ENCODE data around the gene NUAK1. TPM values are rescaled to one million over a fixed set of nuclear protein-coding genes. Genes with fewer than 3 reads are reported as not detected.

Gene NUAK1
- 10 to 100 TPM in 2 of 4 donors, 1 to 10 TPM in 2; 7.1 to 19.8 (median 10.7) TPM for total RNA-seq

GRCh38 chr12:106138633-106139421 is at the start of gene NUAK1:
Gene NUAK1, minus strand, starts transcription at chr12:106138954. Its CDS starts 301 bp downstream, at chr12:106138653.
- no peaks in the 10 kb centered on the region for H3K9me3 ChIP-seq
- peak within 1 kb of the TSS; percentile 73 to 86 (median 80) for H3K4me3 ChIP-seq
- H3K27me3 ChIP-seq = peaks cover 0 to 14% (median 0%) of the 10 kb centered on the region in 4 donors
- no peak for DNase-seq (ENCODE audit: extremely low spot score)
- intact Hi-C loops (cut with DNase I) = loop anchor here (5.0 kb wide), 1 partner anchor 717 kb away; no protein-coding TSS in a partner anchor
- H3K36me3 ChIP-seq = no peaks in the 10 kb centered on the region
- 0% methylated on average over 7 of the region's 106 CpGs for WGBS
- TF ChIP-seq EP300 (IDR thresholded peaks at IDR 0.05) (no peak), POLR2AphosphoS5 (IDR thresholded peaks at IDR 0.05) (peak; percentile 44 to 53), POLR2A (IDR thresholded peaks at IDR 0.05; ENCODE audit: low read depth) (no peak), CTCF (IDR thresholded peaks at IDR 0.05) (peak in 2 of 3 experiments; percentile 5 to 18)
- H3K27ac ChIP-seq (replicated peaks in 1 of 4) = peak within 1 kb of the TSS; percentile 87 to 96 (median 93)
- H3K4me1 ChIP-seq = peaks cover 25 to 72% (median 64%) of the 10 kb centered on the region in 4 donors

- peaks cover 0 to 22% (median 0%) of the 10 kb centered on the region in 4 donors for H3K27me3 ChIP-seq
- no peaks in the 10 kb centered on the region for H3K9me3 ChIP-seq
- no peaks in the 10 kb centered on the region for H3K36me3 ChIP-seq
- intact Hi-C loops (cut with DNase I) = no loop called here
- no peak overlapping the region for H3K4me3 ChIP-seq
- H3K4me1 ChIP-seq = no peaks in the 10 kb centered on the region
- H3K27ac ChIP-seq (replicated peaks in 1 of 4) = no peak overlapping the region
- DNase-seq (ENCODE audit: extremely low spot score) = no peak
- no peak for TF ChIP-seq POLR2AphosphoS5 (IDR thresholded peaks at IDR 0.05)
- no peak for TF ChIP-seq CTCF (IDR thresholded peaks at IDR 0.05)
- TF ChIP-seq POLR2A (IDR thresholded peaks at IDR 0.05; ENCODE audit: low read depth) = no peak
- no peak for TF ChIP-seq EP300 (IDR thresholded peaks at IDR 0.05)
- WGBS = 53% methylated on average over 9 of the region's 10 CpGs
These were observed 49.5 kb upstream of the NUAK1 start for GRCh38 chr12:106188256-106188655.

- no peak overlapping the region for H3K27ac ChIP-seq (replicated peaks in 1 of 4)
- DNase-seq (ENCODE audit: extremely low spot score) = no peak
- no peaks in the 10 kb centered on the region for H3K4me1 ChIP-seq
- intact Hi-C loops (cut with DNase I) = no loop called here
- TF ChIP-seq EP300 (IDR thresholded peaks at IDR 0.05) = no peak
- TF ChIP-seq CTCF (IDR thresholded peaks at IDR 0.05) = no peak
- no peak for TF ChIP-seq POLR2A (IDR thresholded peaks at IDR 0.05; ENCODE audit: low read depth)
- TF ChIP-seq POLR2AphosphoS5 (IDR thresholded peaks at IDR 0.05) = no peak
- H3K4me3 ChIP-seq = no peak overlapping the region
- WGBS = 100% methylated on average over 1 of the region's 1 CpG
- peaks cover 0 to 22% (median 0%) of the 10 kb centered on the region in 4 donors for H3K27me3 ChIP-seq
- H3K36me3 ChIP-seq = no peaks in the 10 kb centered on the region
- H3K9me3 ChIP-seq = no peaks in the 10 kb centered on the region
These were observed 49.1 kb upstream of the NUAK1 start for GRCh38 chr12:106187842-106188241.

GRCh38 chr12:106187155-106187789 is 48.5 kb upstream of the NUAK1 start:
- intact Hi-C loops (cut with DNase I) = no loop called here
- Histone ChIP-seq H3K4me1 (no peaks in the 10 kb centered on the region), H3K4me3 (no peak overlapping the region), H3K27me3 (peaks cover 0 to 22% (median 0%) of the 10 kb centered on the region in 4 donors), H3K36me3 (no peaks in the 10 kb centered on the region), H3K27ac (replicated peaks in 1 of 4) (no peak overlapping the region), H3K9me3 (no peaks in the 10 kb centered on the region)
- no peak for TF ChIP-seq CTCF (IDR thresholded peaks at IDR 0.05)
- no peak for TF ChIP-seq POLR2A (IDR thresholded peaks at IDR 0.05; ENCODE audit: low read depth)
- no peak for TF ChIP-seq EP300 (IDR thresholded peaks at IDR 0.05)
- no peak for TF ChIP-seq POLR2AphosphoS5 (IDR thresholded peaks at IDR 0.05)
- DNase-seq (ENCODE audit: extremely low spot score) = peak; percentile 74
- 58% methylated on average over 6 of the region's 6 CpGs for WGBS
